ENCODE measurements around the gene SLK. TPM values are rescaled to one million over a fixed set of nuclear protein-coding genes. Genes with fewer than 3 reads are reported as not detected.

SLK gene
- total RNA-seq, 1 experiment from 2014 or later = 39.1 TPM

GRCh38 chr10:103980288-103980906, 13.5 kb downstream of the SLK start:
- H3K4me1 ChIP-seq (ENCODE audit: insufficient read depth, low read length, poor library complexity, severe bottlenecking) = peaks cover 35% of the 10 kb centered on the region
- H3K27ac ChIP-seq (ENCODE audit: low read depth, low read length, poor library complexity, severe bottlenecking) = no peak overlapping the region
- intact Hi-C loops (cut with micrococcal nuclease; ENCODE audit: unreplicated experiment) = no loop called here
- no peaks in the 10 kb centered on the region for H3K9me3 ChIP-seq (ENCODE audit: low read depth, low read length, poor library complexity, severe bottlenecking)
- POLR2A ChIA-PET (ENCODE audit: low non-redundant PET) = no interaction called here
- TF ChIP-seq CTCF (conservative IDR thresholded peaks at IDR 0.05; ENCODE audit: low read depth, low read length) = no peak
- TF ChIP-seq EZH2 (IDR thresholded peaks at IDR 0.05; ENCODE audit: borderline replicate concordance, low read depth, low read length, poor library complexity, severe bottlenecking) = no peak
- no peak for DNase-seq (ENCODE audit: low spot score)
- no peaks in the 10 kb centered on the region for H3K27me3 ChIP-seq (replicated peaks; ENCODE audit: insufficient read depth, low read depth, low read length, poor library complexity)
- BruUV-seq (replicated peaks) = no TSS peak
- CTCF ChIA-PET = no interaction called here
- H3K4me3 ChIP-seq (ENCODE audit: low read depth, low read length, poor library complexity, severe bottlenecking) = no peak overlapping the region
- H3K36me3 ChIP-seq (ENCODE audit: insufficient read depth, low read length, poor library complexity, severe bottlenecking) = no peaks in the 10 kb centered on the region

DNA sequence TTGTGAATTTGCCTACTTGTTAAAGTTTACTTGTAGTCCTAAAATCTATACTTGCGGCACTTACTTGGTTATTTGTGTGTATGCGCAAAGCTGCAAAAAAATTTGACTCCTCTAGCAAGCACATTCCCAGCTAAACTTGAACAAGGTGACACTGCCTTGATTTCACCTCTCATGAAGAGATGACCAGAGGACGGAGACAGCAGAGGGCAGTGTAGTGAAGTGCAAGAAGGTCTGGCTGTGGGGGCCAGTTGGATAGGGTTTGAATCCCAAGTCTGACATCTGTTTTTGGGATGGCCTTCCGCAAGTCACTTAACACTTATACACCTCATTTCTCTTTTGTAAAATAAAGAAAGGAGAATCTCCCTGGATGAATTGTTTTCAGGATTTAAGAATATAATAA, 15.7 kb downstream of the SLK start:
- POLR2A ChIA-PET (ENCODE audit: low non-redundant PET) = no interaction called here
- H3K4me1 ChIP-seq (ENCODE audit: insufficient read depth, low read length, poor library complexity, severe bottlenecking) = peaks cover 37% of the 10 kb centered on the region
- BruUV-seq (replicated peaks) = no TSS peak
- intact Hi-C loops (cut with micrococcal nuclease; ENCODE audit: unreplicated experiment) = no loop called here
- no peaks in the 10 kb centered on the region for H3K9me3 ChIP-seq (ENCODE audit: low read depth, low read length, poor library complexity, severe bottlenecking)
- no peak overlapping the region for H3K4me3 ChIP-seq (ENCODE audit: low read depth, low read length, poor library complexity, severe bottlenecking)
- H3K36me3 ChIP-seq (ENCODE audit: insufficient read depth, low read length, poor library complexity, severe bottlenecking) = no peaks in the 10 kb centered on the region
- H3K27ac ChIP-seq (ENCODE audit: low read depth, low read length, poor library complexity, severe bottlenecking) = no peak overlapping the region
- DNase-seq (ENCODE audit: low spot score) = no peak
- H3K27me3 ChIP-seq (replicated peaks; ENCODE audit: insufficient read depth, low read depth, low read length, poor library complexity) = no peaks in the 10 kb centered on the region
- TF ChIP-seq EZH2 (IDR thresholded peaks at IDR 0.05; ENCODE audit: borderline replicate concordance, low read depth, low read length, poor library complexity, severe bottlenecking) (no peak), CTCF (conservative IDR thresholded peaks at IDR 0.05; ENCODE audit: low read depth, low read length) (peak; percentile 38)
- CTCF ChIA-PET = interaction anchor here (0.5 kb wide), 1 partner anchor 9 kb away, joined by 6 read pairs; no protein-coding TSS in a partner anchor

- BruUV-seq (replicated peaks) = no TSS peak
- CTCF ChIA-PET = interaction anchor here (0.6 to 0.7 kb wide), 2 partner anchors 17 to 415 kb away, joined by 3 to 4 read pairs; no protein-coding TSS in a partner anchor
- intact Hi-C loops (cut with micrococcal nuclease; ENCODE audit: unreplicated experiment) = no loop called here
- no peaks in the 10 kb centered on the region for H3K9me3 ChIP-seq (ENCODE audit: low read depth, low read length, poor library complexity, severe bottlenecking)
- no peaks in the 10 kb centered on the region for H3K36me3 ChIP-seq (ENCODE audit: insufficient read depth, low read length, poor library complexity, severe bottlenecking)
- TF ChIP-seq EZH2 (IDR thresholded peaks at IDR 0.05; ENCODE audit: borderline replicate concordance, low read depth, low read length, poor library complexity, severe bottlenecking) (no peak), CTCF (conservative IDR thresholded peaks at IDR 0.05; ENCODE audit: low read depth, low read length) (no peak)
- POLR2A ChIA-PET (ENCODE audit: low non-redundant PET) = no interaction called here
- no peak overlapping the region for H3K27ac ChIP-seq (ENCODE audit: low read depth, low read length, poor library complexity, severe bottlenecking)
- H3K4me3 ChIP-seq (ENCODE audit: low read depth, low read length, poor library complexity, severe bottlenecking) = no peak overlapping the region
- peaks cover 41% of the 10 kb centered on the region for H3K4me1 ChIP-seq (ENCODE audit: insufficient read depth, low read length, poor library complexity, severe bottlenecking)
- no peaks in the 10 kb centered on the region for H3K27me3 ChIP-seq (replicated peaks; ENCODE audit: insufficient read depth, low read depth, low read length, poor library complexity)
- no peak for DNase-seq (ENCODE audit: low spot score)
Observed at GRCh38 chr10:103983367-103983911, 16.5 kb downstream of the SLK start.
